Osteoblast (primary cell): ENCODE measurements around the gene PDGFD. TPM values are rescaled to one million over a fixed set of nuclear protein-coding genes. Genes with fewer than 3 reads are reported as not detected.

ENCODE experiments used
- DNase-seq: peaks from one replicate; pipeline ENCODE4 v3.0.0; 2011; ENCODE audit warnings: low spot score, mixed read lengths; ENCODE audit not compliant: insufficient read length; ENCODE audit errors: missing footprints
- H2AFZ ChIP-seq: 2 replicates; pipeline ENCODE4 v1.6.0; 2011; ENCODE audit warnings: mild to moderate bottlenecking, low read length
- H3K27ac ChIP-seq: 2 replicates; pipeline ENCODE4 v1.5.1; 2011; ENCODE audit warnings: mild to moderate bottlenecking, low read depth, low read length, moderate library complexity
- H3K27me3 ChIP-seq: 2 replicates; pipeline ENCODE4 v1.6.0; 2012; ENCODE audit warnings: mild to moderate bottlenecking, control low read depth, inconsistent platforms, low read length, moderate library complexity; ENCODE audit not compliant: insufficient read depth
- H3K36me3 ChIP-seq: 2 replicates; pipeline ENCODE4 v1.5.1; 2011; ENCODE audit warnings: mild to moderate bottlenecking, low read length, control low read depth, moderate library complexity; ENCODE audit not compliant: insufficient read depth
- H3K4me1 ChIP-seq: 2 replicates; pipeline ENCODE4 v1.5.1; 2011; ENCODE audit warnings: mild to moderate bottlenecking, low read length, control low read depth, moderate library complexity; ENCODE audit not compliant: insufficient read depth
- H3K4me2 ChIP-seq: 2 replicates; pipeline ENCODE4 v1.6.0; 2011; ENCODE audit warnings: mild to moderate bottlenecking, low read length; ENCODE audit not compliant: insufficient read depth
- H3K4me3 ChIP-seq: fragments of 200-600 bp; sonication (generic); 3 replicates; pipeline ENCODE4 v1.5.1; 2012; ENCODE audit warnings: mild to moderate bottlenecking, low read length, inconsistent platforms; ENCODE audit not compliant: insufficient read depth
- H3K79me2 ChIP-seq: 2 replicates; pipeline ENCODE4 v1.6.0; 2012; ENCODE audit warnings: mild to moderate bottlenecking, low read length, control low read depth, inconsistent platforms; ENCODE audit not compliant: insufficient read depth
- H3K9me3 ChIP-seq: 2 replicates; pipeline ENCODE4 v1.5.1; 2011; ENCODE audit warnings: low read depth, low read length, control low read depth
- H4K20me1 ChIP-seq: 2 replicates; pipeline ENCODE4 v1.6.0; 2012; ENCODE audit warnings: mild to moderate bottlenecking, low read length, control low read depth; ENCODE audit not compliant: insufficient read depth
- total RNA-seq: library from RNA; depleted of rRNA; stranded (reverse); fragments of >200 nt; gene quantifications from 2 replicates; pipeline ENCODE4 v1.2.3, GENCODE V29; 2012
- TF ChIP-seq, protein P1 (sequence below): IDR thresholded peaks from 2 replicates; pipeline ENCODE4 v1.5.1; 2011; ENCODE audit warnings: mild to moderate bottlenecking, low read depth, low read length, moderate library complexity; ENCODE audit errors: extremely low read depth

PDGFD gene
- total RNA-seq, 1 donor = 4.7 TPM

DNA sequence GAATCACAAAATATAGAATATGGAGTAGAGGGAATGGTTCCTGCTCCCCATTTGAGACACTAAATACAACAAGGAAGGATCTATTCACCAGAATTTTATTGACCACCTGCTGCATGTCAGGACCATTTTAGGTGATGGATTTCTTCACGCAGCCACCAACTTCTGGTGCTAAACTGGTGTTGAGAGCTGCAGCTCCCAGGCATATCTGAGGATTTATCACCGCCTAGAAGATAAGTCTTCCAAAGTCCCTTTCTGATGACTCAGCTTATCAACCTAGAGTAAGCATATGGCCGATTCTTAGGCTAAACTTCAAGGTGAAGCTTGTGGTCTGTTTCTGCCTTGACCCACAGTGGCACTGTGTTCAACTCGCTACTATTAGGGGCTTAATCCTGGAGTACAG lies 120.8 kb downstream of the PDGFD start:
- H3K4me1 ChIP-seq = peaks cover 5% of the 10 kb centered on the region
- TF ChIP-seq, protein P1, sequence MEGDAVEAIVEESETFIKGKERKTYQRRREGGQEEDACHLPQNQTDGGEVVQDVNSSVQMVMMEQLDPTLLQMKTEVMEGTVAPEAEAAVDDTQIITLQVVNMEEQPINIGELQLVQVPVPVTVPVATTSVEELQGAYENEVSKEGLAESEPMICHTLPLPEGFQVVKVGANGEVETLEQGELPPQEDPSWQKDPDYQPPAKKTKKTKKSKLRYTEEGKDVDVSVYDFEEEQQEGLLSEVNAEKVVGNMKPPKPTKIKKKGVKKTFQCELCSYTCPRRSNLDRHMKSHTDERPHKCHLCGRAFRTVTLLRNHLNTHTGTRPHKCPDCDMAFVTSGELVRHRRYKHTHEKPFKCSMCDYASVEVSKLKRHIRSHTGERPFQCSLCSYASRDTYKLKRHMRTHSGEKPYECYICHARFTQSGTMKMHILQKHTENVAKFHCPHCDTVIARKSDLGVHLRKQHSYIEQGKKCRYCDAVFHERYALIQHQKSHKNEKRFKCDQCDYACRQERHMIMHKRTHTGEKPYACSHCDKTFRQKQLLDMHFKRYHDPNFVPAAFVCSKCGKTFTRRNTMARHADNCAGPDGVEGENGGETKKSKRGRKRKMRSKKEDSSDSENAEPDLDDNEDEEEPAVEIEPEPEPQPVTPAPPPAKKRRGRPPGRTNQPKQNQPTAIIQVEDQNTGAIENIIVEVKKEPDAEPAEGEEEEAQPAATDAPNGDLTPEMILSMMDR = no peak
- H3K79me2 ChIP-seq = no peaks in the 10 kb centered on the region
- H3K4me3 ChIP-seq = no peak overlapping the region
- H3K36me3 ChIP-seq = no peaks in the 10 kb centered on the region
- no peaks in the 10 kb centered on the region for H3K9me3 ChIP-seq
- no peak overlapping the region for H2AFZ ChIP-seq
- no peak overlapping the region for H3K27ac ChIP-seq
- no peak overlapping the region for H3K4me2 ChIP-seq
- no peaks in the 10 kb centered on the region for H4K20me1 ChIP-seq
- DNase-seq = no peak
- H3K27me3 ChIP-seq = no peaks in the 10 kb centered on the region

DNA sequence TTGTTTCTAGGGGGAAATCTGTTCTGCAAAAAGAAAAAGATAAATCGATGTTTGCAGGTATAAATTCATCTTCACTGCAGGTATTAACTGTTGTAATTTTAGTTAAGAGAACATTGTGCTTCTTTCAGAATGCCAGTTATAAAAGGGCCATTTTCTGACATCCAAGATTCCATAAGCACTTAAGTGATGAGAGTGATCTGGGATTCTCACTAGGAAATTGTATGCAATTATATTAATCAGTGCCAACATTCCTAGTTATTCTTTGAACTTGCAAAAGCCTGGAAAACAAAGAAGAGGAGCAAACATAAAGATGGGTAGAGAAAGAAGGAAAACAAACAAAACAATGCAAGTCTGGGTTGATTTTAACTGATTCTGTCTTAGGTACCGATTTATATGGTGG lies 122.2 kb downstream of the PDGFD start:
- no peak for DNase-seq
- no peak overlapping the region for H3K4me3 ChIP-seq
- H2AFZ ChIP-seq = no peak overlapping the region
- no peak overlapping the region for H3K27ac ChIP-seq
- TF ChIP-seq, protein P1 = no peak
- H3K4me1 ChIP-seq = peaks cover 5% of the 10 kb centered on the region
- H3K27me3 ChIP-seq = no peaks in the 10 kb centered on the region
- no peaks in the 10 kb centered on the region for H3K36me3 ChIP-seq
- no peaks in the 10 kb centered on the region for H3K79me2 ChIP-seq
- H3K9me3 ChIP-seq = no peaks in the 10 kb centered on the region
- H3K4me2 ChIP-seq = no peak overlapping the region
- no peaks in the 10 kb centered on the region for H4K20me1 ChIP-seq

- H3K4me2 ChIP-seq = no peak overlapping the region
- H3K27me3 ChIP-seq = no peaks in the 10 kb centered on the region
- no peaks in the 10 kb centered on the region for H4K20me1 ChIP-seq
- no peak overlapping the region for H3K27ac ChIP-seq
- no peaks in the 10 kb centered on the region for H3K36me3 ChIP-seq
- H3K4me1 ChIP-seq = no peaks in the 10 kb centered on the region
- no peak overlapping the region for H2AFZ ChIP-seq
- peak; percentile 38 for DNase-seq
- H3K4me3 ChIP-seq = no peak overlapping the region
- H3K79me2 ChIP-seq = no peaks in the 10 kb centered on the region
- TF ChIP-seq, protein P1 = no peak
- no peaks in the 10 kb centered on the region for H3K9me3 ChIP-seq
Observed at GRCh38 chr11:104036995-104037394, 127.0 kb downstream of the PDGFD start.

- no peak for DNase-seq
- Histone ChIP-seq H3K9me3 (no peaks in the 10 kb centered on the region), H3K4me2 (no peak within 1 kb of the TSS), H3K79me2 (no peaks in the 10 kb centered on the region), H2AFZ (no peak within 1 kb of the TSS), H3K4me1 (no peaks in the 10 kb centered on the region), H4K20me1 (no peaks in the 10 kb centered on the region), H3K36me3 (no peaks in the 10 kb centered on the region), H3K4me3 (no peak within 1 kb of the TSS), H3K27ac (no peak within 1 kb of the TSS), H3K27me3 (no peaks in the 10 kb centered on the region)
- TF ChIP-seq, protein P1 = no peak
Observed at GRCh38 chr11:104036588-104036987, 127.4 kb downstream of the PDGFD start, which contains the start of gene DDI1. TSS of gene DDI1 (plus strand) at chr11:104036640. CDS start at chr11:104036823, 183 bp downstream.
